GM21423 (cell line): ENCODE results near the gene SPTAN1.

ENCODE experiments used
- ATAC-seq: cut with Tn5 transposase; IDR thresholded peaks from one replicate; pipeline ENCODE4 v1.9.1; 2021; ENCODE audit warnings: mild to moderate bottlenecking, moderate library complexity; ENCODE audit not compliant: unreplicated experiment

The SPTAN1 gene

GRCh38 chr9:128595471-128595870 is 43.1 kb downstream of the SPTAN1 start:
- no peak for ATAC-seq

- ATAC-seq, result no peak
Measured at GRCh38 chr9:128600099-128600498, 47.7 kb downstream of the SPTAN1 start.

- ATAC-seq, result no peak
Measured at GRCh38 chr9:128603697-128604096, 51.3 kb downstream of the SPTAN1 start.

GRCh38 chr9:128607642-128608350 is 55.4 kb downstream of the SPTAN1 start:
- no peak for ATAC-seq

DNA sequence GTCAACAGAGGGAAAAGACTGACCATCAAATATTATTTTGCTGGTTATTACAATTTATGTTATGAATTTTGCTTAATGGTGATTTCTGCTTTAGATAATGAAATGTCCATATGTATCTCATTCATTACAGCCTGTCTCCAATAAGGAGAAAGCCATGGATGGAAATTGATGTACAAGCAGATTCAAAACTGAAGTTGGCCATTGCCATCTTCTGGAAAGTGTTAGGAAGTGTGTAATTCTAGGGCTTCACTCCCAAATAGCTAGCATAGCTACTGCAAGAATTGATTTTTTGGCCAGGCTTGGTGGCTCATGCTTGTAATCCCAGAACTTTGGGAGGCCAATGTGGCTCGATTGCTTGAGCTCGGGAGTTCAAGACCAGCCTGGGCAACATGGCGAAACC is 58.5 kb downstream of the SPTAN1 start:
- ATAC-seq, result no peak

- no peak for ATAC-seq
Measured at GRCh38 chr9:128611600-128612394, 59.4 kb downstream of the SPTAN1 start.

DNA sequence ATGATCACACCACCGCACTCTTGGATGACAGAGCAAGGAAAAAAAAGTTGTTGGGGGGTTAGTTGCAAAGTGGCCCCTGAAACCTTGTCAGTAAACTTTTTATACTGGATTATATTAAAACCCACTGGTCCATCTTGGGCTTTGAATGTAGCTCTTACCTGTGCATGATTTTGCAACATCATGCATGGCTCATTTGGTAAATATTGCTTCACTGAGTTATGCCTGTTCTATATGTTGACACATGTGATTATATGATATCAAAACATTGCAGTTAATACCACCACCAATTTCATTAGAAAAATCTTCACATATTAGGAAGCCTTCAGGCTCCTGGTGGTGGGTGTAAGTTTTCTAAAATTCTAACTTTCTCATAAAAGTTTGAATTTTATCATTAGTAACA is 62.3 kb downstream of the SPTAN1 start:
- no peak for ATAC-seq

GRCh38 chr9:128615571-128615970 is 63.2 kb downstream of the SPTAN1 start:
- no peak for ATAC-seq

- ATAC-seq, result no peak
Measured at GRCh38 chr9:128617943-128618342, 65.6 kb downstream of the SPTAN1 start.

- no peak for ATAC-seq
Measured at GRCh38 chr9:128619127-128619526, 66.7 kb downstream of the SPTAN1 start.

GRCh38 chr9:128619779-128620178 is 67.4 kb downstream of the SPTAN1 start:
- no peak for ATAC-seq

- no peak for ATAC-seq
Measured at GRCh38 chr9:128621730-128622455, 69.5 kb downstream of the SPTAN1 start.

DNA sequence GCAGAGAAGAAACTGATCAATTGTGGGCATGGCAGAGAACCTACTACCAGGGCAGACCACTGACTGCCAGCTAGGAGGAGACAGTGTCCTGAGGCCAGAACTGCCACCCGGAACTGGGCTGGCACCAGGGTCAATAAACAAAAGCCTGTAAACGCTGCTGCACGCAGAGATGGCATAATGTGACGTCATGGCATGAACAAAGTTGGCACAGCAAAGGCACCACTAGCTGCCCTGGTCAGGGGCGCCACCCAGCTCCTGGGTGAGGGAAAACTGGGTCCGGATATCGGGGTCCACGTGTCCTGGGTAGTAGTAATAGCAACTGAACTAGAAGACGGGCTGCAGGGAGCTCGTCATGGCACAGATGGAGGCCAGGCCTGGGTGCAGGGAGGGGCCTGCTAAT is 72.2 kb downstream of the SPTAN1 start:
- ATAC-seq, result no peak

GRCh38 chr9:128625391-128626146 is 73.2 kb downstream of the SPTAN1 start:
- no peak for ATAC-seq

DNA sequence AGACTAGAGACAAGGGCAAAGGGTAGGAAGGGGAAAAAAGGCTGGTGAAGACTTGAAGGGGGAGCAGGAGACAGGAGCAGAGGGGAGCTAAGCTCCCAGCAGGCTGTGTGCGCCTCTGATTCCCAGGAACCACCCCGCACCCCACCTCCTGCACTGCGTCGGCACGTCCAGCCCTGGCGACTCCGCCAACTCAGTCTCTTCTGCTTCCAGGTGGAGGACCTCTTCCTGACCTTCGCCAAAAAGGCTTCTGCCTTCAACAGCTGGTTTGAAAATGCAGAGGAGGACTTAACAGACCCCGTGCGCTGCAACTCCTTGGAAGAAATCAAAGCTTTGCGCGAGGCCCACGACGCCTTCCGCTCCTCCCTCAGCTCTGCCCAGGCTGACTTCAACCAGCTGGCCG is 73.8 kb downstream of the SPTAN1 start:
- no peak for ATAC-seq

DNA sequence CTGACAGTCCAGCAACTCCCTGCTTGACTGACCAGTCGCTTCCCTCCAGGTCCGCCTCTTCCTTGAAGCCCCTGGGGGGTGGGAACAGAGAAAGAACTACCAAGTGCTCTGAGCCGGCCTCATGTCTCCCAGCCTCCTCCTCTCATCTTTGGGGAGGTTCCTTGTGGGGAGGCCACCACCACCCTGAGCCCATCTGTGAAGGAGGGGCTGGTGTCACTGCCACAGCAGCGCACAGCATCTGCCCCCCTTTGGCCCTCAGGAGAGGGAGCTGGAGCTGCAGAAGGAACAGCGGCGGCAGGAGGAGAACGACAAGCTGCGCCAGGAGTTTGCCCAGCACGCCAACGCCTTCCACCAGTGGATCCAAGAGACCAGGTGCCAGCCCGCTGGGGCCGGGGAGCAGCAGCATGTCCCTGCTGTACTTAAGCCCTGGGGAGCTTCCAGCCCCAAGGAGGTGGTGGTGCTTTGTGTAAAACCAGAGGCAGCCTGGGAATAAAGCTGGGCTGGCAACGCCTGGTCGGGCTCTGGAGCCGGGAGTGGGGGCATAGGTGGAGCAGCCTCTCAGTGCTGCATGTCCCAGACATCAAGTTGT is 74.8 kb downstream of the SPTAN1 start:
- ATAC-seq, result no peak

GRCh38 chr9:128627906-128628305 is 75.5 kb downstream of the SPTAN1 start:
- ATAC-seq, result no peak

- no peak for ATAC-seq
Measured at GRCh38 chr9:128628471-128629048, 76.2 kb downstream of the SPTAN1 start.

DNA sequence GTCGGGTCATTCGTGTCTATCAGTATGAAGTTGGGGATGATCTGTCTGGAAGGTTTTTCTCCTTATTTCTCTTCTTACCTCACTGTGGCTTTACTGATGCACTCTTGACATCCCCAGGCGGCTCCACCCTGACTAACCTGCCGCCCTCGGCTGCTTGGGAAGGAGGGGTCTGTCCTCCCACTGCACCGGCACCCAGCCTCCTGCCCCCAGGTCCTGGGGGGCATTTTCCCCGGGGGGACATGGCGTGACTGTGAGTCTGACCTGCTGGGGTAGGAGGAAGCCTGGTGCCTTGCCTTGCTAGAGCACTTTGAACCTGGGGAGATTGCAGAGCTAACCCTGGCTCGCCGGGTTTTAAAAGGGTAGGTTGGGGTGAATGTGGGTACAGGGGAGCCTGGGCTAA is 76.7 kb downstream of the SPTAN1 start:
- ATAC-seq, result no peak

GRCh38 chr9:128629852-128630545 is 77.6 kb downstream of the SPTAN1 start:
- ATAC-seq, result no peak
